GM12873 (cell line): Measurements from ENCODE around the gene GLIS2.

ENCODE experiments used
- TF ChIP-seq, protein P1 (sequence below): IDR thresholded peaks from 2 replicates; pipeline ENCODE4 v1.5.1; 2012; ENCODE audit warnings: low read depth, mild to moderate bottlenecking, moderate library complexity, low read length, control low read depth; ENCODE audit not compliant: insufficient read depth; ENCODE audit errors: missing control alignments

Gene GLIS2

GRCh38 chr16:4334724-4335495 is 19.0 kb downstream of the GLIS2 start:
- TF ChIP-seq, protein P1, sequence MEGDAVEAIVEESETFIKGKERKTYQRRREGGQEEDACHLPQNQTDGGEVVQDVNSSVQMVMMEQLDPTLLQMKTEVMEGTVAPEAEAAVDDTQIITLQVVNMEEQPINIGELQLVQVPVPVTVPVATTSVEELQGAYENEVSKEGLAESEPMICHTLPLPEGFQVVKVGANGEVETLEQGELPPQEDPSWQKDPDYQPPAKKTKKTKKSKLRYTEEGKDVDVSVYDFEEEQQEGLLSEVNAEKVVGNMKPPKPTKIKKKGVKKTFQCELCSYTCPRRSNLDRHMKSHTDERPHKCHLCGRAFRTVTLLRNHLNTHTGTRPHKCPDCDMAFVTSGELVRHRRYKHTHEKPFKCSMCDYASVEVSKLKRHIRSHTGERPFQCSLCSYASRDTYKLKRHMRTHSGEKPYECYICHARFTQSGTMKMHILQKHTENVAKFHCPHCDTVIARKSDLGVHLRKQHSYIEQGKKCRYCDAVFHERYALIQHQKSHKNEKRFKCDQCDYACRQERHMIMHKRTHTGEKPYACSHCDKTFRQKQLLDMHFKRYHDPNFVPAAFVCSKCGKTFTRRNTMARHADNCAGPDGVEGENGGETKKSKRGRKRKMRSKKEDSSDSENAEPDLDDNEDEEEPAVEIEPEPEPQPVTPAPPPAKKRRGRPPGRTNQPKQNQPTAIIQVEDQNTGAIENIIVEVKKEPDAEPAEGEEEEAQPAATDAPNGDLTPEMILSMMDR, result no peak

GRCh38 chr16:4336701-4337539 is 21.1 kb downstream of the GLIS2 start:
- TF ChIP-seq, protein P1, result no peak

DNA sequence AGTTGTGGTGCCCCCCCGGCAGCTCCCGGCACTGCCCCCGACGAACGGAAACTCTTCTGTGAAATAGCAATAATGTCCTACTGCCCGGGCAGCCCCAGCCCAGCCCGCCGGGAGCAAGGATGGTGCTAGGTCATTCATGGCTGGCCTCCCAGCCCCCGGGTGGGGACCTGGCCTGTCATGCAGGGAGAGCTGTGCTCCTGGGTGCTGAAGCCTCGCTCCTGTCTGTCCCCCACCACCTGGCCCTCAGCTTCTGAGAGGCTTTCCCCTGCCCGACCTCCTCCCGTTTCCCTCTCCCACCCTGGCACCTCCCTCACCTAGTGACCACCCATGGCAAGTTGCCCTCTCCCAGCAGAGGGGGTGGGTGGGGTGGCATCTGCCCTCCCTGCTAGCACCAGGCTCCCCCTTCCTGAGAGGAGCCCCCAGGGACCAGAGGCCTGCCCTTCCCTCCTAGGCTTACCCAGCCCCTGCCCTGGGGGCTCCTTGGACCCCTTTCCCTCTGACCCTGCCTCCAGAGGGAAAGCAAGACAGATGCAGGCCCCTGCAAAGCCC is 21.7 kb downstream of the GLIS2 start:
- TF ChIP-seq, protein P1, result no peak

DNA sequence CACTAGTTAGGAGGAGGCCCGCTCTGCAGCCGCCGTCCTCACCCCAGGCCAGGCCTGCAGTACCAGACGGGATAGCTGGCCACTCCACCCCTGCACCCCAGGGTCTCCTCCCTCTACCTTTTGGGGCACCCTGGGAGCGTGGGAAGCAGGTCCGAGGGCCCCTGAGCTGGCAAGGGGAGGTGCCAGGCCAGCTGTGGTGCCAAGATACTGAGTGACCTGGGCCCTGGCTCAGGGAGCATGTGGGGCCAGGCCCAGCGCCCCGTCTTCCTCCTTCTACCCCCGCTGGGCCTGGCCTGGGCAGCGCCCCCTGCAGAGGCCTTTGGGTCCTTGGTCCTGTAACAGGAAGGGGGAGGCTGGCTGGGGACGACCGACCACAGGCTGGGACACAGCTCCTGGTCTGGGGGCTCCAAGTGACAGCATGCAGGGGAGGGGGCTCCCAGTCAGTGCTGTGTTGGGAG is 22.3 kb downstream of the GLIS2 start:
- TF ChIP-seq, protein P1, result no peak

DNA sequence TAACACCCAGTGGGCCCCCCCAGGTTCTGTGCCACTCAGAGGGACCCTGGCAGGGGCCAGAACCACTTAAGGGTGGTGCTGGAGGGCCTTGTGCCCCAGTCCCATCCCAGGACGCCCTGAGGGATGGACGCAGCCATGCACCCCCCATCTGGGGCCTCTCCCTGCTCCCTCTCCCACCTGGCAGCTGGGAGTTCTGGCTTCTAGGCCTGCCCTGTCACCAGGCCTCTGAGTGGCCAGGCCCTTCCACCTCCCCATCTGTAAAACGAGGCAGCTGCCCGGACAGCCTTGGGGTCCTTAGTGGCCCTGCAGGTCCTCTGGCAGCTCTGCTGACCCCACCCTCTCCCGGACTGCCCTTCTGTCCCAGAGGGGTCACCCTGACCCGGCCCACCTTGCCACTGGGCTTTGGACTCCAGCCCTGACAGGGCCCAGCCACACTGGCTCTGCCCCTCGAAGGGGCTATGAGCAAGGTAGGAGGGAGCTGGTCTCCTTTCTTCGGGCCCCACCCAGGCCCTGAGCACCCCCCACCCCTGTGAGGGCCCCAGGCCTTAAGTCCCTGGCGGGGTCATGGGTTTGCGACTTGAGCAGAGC is 22.9 kb downstream of the GLIS2 start:
- TF ChIP-seq, protein P1, result no peak

GRCh38 chr16:4339455-4339854 is 23.6 kb downstream of the GLIS2 start:
- TF ChIP-seq, protein P1, result no peak
